GM21447 (cell line): ENCODE data around the gene ARMC10.
"Not testable (repeated sequence)": the region's sequence is repeated elsewhere in the genome, so short reads cannot be mapped to it uniquely, and the experiment has no call there.

ENCODE experiments used
- ATAC-seq: cut with Tn5 transposase; IDR thresholded peaks from one replicate; pipeline ENCODE4 v1.9.1; 2021; ENCODE audit not compliant: unreplicated experiment

ARMC10 gene

DNA sequence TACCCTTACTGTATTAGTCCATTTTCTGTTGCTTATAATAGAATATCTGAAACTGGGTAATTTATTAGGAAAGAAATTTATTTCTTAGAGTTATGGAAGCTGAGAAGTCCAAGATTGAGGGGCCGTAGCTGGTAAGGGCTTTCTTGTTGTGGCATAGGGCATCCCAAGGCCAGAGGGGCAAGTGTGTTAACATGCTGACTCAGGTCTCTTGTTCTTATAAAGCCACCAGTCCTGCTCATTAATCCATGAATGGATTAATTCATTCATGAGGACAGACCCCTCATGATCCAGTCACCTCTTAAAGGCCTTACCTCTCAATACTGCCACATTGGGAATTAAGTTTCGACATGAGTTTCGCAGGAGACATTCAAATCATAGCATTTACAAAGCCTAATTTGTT lies 2.4 kb downstream of the ARMC10 start:
- ATAC-seq, result no peak

DNA sequence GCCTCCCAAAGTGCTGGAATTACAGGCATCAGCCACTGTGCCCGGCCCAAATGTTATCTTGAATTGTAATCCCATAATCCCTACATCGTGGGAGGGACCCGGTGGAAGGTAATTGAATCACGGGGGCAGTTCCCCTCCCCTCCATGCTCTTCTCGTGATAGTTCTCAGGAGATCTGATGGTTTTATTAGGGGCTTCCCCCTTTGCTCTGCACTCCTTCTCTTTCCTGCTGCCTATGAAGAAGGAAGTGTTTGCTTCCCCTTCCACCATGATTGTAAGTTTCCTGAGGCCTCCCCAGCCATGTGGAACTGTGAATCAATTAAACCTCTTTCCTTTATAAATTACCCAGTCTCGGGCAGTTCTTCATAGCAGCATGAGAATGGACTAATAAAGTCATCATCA lies 3.3 kb downstream of the ARMC10 start:
- ATAC-seq, result not testable (repeated sequence)

DNA sequence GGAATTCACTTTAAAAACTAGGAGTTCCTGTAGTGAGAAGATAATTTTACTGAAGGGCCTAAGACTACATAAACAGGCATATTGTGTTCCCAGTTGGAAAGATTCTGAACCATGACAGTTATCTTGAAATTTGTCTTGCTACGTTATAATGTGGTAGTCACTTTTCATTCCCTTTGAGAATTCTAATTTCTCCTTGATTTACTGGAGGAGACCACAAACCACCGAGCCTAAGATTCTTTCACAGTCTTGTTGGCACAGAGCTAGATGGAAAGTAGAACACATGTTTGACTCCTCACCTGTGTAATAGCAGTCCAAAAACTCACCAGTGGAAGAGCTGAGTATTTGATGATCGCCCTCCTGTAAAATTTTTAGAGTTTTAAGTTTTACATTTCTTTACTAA lies 4.9 kb downstream of the ARMC10 start:
- ATAC-seq, result no peak

DNA sequence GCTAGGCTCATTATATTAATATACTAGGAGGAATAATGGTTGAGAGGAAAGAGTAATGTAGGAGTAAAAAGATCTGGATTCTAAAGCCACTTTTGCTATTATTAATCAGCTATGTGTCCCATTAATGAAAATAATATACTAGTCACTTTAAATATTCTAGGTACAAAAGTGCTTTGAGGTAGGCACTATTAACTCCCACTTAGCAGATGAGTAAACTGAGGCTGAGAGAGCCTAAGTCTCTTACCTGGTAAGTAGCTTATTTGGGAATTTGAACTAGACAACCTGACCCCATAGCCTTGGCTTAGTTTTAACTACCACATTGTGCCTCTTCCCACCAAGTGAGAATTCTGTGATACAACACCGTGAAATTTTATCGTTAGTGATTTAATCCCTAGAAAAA lies 6.0 kb downstream of the ARMC10 start:
- ATAC-seq, result no peak

DNA sequence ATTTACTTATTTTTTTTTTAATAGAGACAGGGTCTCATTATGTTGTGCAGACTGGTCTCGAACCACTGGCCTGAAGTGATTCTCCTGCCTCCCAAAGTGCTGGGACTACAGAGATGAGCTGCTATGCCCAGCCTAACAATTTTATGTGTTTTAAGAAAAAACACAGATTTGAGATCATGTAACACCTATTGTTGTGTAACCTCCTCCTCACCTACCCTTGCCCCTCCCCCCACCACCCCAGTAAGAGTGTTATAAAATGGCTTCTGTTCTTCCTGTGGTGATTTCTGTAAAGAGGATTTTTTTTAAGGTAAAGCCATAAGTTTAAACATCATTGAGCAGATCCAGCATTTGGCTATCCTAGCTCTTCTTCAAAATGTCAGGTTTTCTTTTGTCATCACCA lies 7.6 kb downstream of the ARMC10 start:
- ATAC-seq, result no peak

DNA sequence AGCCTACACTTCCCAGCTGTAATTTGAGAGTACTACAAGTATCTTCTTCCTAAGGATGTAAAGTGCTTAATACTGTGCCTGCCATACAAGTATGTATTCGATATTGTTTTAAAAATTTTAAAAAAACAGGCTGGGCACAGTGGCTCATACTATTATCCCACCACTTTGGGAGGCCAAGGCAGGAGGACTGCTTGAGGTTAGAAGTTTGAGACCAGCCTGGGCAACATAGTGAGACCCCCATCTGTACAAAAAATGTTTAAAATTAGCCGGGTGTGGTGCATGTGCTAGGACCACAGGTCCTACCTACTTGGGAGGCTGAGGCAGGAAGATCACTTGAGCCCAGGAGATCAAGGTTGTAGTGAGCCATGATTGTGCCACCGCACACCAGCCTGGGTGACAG lies 8.3 kb downstream of the ARMC10 start:
- ATAC-seq, result no peak

DNA sequence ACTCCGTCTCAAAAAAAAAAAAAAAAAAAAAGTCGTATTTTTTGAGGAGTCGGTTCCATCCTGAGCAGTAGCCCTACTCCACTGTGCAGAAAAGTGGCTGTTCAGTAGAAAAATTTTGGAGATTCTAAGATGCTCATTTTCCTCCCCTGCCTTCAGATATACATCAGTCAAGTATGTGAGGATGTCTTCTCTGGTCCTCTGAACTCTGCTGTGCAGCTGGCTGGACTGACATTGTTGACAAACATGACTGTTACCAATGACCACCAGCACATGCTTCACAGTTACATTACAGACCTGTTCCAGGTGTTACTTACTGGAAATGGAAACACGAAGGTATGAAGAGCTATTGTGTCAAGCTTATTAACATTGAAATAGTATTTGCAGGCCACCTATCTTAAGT lies 17.4 kb downstream of the ARMC10 start:
- ATAC-seq, result not testable (repeated sequence)

DNA sequence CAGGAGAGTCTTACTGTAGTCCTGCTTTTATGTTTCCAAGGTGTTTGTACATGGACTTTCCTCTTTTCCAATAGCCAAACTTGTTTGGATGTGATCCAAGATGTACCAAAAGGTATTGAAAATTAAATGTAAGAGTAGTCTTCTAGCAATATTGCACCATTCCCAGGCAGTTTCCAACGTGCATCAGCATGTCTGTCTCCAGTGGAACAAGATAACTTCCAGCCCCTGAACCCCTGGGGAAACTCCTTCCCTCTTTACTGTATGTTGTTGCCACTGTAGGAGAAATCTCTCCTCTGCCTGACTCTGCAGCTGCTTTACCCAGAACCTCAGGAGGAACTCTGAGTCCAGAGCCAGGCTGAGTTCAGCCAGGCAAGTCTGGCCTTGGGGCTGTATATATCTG lies 18.5 kb downstream of the ARMC10 start:
- ATAC-seq, result no peak

DNA sequence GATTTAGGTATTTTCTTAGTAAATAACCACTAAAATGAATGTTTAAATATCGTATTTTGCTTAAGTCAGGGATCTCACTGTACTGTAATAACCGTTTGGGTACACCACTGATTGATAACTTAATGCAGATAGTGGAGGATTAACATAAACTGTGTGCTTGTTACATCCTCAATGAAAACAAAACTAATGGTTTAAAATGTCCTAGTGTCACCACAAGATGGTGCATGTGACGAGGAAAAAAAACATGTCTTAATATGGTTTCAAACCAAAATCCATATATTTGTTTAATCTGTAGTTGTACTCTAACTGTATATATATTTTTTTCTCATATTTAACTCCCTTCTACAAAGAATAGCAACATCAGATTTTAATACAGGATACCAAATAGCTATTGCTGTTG lies 19.2 kb downstream of the ARMC10 start:
- no peak for ATAC-seq

DNA sequence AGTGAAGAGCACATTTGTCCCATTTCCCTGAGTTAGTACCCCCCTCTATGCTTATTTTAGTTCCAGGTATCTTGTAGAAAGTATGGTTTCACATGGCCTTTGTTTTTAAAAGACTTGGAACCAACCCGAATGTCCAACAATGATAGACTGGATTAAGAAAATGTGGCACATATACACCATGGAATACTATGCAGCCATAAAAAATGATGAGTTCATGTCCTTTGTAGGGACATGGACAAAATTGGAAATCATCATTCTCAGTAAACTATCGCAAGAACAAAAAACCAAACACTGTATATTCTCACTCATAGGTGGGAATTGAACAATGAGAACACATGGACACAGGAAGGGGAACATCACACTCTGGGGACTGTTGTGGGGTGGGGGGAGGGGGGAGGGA lies 20.6 kb downstream of the ARMC10 start:
- not testable (repeated sequence) for ATAC-seq

DNA sequence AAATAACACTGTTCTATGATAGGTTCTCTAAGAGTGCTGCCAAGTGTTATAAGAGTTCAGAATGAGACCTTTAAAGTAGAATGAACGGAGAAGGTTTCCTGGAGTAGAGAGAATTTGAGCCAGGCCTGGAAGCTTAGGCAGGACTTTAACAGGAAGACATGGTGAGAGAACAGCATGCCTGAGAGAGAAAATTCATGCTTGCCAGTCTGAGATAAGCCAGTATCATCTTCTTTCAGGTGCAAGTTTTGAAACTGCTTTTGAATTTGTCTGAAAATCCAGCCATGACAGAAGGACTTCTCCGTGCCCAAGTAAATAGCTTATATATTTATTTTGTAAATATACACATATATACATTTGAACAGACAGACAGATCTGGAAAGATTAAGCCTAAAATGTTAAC lies 22.1 kb downstream of the ARMC10 start:
- no peak for ATAC-seq

DNA sequence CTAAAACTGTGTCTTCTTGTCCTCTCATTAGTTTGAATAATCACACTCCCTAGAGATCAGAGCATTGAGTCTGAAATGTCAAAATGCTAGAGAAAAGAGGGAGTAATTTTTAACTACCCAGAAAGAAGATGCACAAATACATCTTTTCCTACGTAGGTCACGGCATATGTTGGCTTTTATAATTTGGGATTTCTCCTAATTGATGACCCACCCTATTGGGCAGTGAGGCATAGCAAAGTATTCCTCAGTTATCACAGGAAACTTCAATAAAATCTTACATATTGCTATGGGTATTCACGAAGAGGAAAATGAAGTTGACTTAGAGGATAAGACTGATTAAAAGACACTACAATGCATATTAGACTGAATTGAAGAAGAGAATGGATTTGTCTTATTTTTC lies 25.4 kb downstream of the ARMC10 start:
- no peak for ATAC-seq

DNA sequence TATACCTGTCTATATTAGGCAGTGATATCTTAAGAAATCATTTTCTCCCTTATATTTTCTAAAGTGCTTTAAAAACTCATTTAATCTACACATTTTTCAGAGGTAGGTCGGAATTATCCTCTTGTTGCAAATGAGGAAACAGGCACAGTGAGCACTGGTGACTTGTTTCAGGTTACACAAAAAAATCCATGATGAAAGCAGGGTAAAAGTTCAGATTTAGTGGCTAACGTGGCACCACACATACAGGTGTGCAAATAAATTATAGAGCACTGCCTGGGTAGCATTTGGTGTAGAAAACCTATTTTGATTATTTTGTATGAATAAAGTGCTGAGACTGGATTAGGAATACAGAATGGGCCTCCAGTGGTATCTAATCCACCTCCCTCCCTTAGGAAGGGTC lies 26.6 kb downstream of the ARMC10 start:
- no peak for ATAC-seq

DNA sequence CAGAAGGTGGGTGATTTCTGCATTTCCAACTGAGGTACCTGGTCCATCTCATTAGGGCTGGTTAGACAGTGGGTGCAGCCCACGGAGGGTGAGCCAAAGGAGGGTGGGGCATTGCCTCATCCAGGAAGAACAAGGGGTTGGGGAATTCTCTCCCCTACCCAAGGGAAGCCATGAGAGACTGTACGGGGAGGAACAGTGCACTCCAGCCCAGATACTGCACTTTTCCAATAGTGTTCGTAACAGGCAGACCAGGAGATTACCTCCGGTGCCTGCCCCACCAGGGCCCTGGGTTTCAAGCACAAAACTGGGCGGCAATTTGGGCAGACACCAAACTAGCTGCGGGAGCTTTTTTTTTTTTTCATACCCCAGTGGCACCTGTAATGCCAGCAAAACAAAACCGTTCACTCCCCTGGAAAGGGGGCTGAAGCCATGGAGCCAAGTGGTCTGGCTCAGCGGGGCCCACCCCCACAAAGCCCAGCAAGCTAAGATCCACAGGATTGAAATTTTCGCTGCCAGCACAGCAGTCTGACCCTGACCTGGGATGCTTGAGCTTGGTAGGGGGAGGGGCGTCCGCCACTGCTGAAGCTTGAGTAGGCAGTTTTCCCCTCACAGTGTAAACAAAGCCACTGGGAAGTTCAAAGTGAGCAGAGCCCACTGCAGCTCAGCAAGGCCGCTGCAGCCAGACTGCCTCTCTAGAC lies 31.2 kb downstream of the ARMC10 start:
- ATAC-seq, result no peak

DNA sequence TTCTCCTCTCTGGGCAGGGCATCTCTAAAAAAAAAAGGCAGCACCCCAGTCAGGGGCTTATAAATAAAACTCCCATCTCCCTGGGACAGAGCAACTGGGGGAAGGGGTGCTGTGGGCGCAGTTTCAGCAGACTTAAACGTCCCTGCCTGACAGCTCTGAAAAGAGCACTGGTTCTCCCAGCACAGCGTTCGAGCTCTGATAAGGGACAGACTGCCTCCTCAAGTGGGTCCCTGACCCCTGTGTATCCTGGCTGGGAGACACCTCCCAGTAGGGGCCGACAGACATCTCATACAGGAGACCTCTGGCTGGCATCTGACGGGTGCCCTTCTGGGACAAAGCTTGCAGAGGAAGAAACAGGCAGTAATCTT lies 31.7 kb downstream of the ARMC10 start:
- not testable (repeated sequence) for ATAC-seq

DNA sequence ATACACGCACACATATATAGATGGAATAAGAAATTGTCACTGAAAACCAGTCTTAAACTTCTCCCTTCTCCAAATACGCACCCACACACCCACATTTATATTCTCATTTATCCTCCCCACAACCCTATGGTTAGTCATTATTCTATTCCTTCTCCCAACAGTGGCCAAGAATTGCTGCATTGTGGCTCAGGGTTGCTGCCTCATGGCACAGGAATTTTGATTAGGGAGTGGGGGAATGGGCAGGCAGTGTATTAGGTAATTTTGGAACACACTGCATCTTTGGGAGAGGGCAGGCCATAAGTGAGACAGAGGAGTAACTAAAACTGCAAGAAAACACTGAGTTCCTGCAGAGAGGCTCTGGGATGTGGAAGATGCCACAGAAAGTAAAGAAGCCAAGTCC lies 38.2 kb downstream of the ARMC10 start:
- ATAC-seq, result no peak

DNA sequence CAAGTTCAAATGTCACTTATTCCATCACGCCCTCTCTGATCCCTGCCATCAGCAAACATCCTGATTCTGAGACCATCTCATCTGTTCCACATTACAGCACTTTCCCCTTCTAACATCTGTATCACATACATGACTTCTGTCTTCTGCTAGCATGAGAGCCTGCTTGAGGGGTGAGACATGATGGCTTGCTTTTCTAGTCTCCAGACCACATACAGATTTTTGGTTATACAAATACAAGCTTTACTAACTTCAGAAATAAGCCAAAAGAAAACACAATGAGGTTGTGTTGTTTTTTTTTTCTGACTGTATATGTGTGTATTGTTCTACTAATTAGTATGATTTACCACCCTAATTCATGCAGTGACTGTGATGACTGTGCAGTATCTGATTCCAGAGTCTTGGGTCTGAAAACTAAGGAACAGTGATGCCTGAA lies 39.7 kb downstream of the ARMC10 start:
- ATAC-seq, result no peak

DNA sequence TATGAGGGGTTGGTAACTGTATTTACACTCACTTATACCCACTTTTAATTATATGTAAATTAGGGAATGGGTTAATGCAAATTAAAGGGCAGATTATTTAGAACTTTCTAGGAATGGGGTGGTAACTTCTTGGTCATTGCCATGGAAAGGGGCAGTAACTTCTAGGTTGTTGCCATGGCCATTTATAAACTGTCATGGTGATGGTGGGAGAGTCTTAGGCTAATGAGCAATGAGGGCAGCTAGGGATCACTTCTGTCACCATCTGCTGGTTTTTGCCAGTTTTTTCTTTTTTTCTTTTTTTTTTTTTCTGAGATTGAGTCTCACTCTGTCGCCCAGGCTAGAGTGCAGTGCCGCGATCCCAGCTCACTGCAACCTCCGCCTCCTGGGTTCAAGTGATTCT lies 40.8 kb downstream of the ARMC10 start:
- ATAC-seq, result no peak

DNA sequence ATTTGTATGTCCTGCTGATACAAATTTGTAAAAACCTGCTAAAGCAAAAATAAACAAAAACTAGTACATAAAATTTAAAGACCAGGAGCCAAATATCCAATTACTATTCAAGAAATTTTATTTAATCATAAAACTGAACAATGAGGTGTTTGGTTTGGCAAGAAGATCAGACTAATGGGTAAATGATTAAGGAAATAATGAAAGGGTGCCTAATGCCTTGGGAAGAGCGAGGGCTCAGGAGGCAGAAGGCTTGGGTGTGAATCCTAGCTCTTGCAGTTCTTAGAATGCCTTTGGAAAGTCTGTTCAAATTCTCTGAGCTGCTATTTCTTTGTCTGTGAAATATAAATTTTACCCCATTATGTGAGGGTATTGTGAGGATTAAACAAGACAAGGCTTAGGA lies 41.6 kb downstream of the ARMC10 start:
- no peak for ATAC-seq

DNA sequence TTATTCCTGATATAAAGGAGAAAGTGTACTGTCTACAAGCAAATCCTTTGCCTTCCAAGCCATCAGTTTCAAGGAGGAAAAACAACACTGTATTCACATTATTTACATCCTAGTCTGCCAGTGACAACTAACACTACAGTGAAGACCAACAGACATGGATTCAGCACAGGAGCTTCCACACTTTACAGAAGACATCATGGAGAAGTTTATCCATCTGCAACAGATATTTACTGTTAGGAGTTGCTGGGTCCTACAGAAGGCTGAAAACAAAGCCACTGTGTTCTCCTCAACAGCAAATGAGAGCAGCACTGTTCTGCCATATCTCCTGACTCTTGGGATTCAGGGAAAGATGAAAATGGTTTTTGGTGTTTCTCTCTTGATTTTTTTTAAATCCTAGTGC lies 42.1 kb downstream of the ARMC10 start:
- no peak for ATAC-seq

DNA sequence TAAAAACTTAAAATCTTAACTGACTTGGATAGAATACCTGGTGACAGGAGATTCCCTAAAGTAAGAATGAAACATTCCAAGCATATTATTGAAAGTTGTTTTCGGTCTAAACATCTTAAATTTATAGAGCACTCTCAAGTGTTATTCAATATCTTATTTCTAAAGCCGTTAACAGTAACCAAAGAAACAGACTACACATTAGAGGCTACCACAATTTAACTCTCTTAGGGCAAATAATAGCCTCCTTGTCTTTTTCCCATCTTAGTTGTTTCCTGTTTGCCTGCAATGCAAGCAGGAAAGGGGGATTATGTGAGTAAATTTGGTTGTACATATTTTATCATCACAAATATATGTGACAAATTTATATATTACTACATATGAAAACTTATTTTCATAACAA lies 42.5 kb downstream of the ARMC10 start:
- no peak for ATAC-seq

DNA sequence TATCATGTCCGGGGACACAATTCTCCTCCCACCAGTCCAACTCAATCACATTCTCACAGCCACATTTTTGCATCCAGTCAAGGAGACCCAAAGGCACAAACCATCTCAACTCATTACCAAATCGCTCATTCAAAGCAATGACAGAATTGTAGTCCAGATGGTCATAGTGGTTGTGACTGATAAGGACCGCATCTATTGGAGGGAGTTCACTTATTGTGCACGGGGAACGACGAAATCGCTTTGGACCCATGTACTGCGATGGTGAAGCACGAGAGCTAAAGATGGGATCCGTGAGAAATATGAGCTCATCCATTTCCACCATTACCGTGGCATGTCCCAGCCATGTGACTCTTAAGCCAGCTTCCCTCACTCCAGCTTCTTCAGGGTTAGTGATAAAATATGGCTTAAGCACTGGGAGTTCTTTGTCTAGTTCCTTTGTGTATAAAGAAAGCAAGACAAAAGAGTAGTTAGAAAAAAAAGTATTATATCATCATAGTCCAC lies 44.9 kb downstream of the ARMC10 start:
- no peak for ATAC-seq

DNA sequence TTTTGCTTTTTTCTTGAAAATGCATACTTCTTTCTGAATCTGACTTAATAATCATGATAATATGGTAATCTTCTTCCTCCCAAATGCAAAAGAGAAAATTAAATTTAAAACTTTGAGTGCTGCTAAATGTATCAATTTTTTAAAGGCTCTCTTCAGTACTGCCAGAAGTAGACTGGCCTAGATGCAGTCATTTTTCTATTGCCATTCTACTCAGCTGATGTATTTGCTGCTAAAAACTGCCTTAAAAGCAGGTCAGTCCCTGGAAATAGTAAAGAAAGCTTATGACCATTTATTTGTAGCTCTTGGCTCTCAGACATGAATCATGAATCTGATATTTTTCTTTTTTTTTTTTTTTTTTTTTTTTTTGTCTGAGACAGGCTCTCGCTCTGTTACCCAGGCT lies 45.4 kb downstream of the ARMC10 start:
- ATAC-seq, result no peak
